BLaER1 treated with 17β-estradiol and CSF1 and Interleukin-3, amounts not matched to agents 10 nM and 100 nM (cell line): Measurements from ENCODE around the gene ITCH.
"Not testable (repeated sequence)": the region's sequence is repeated elsewhere in the genome, so short reads cannot be mapped to it uniquely, and the experiment has no call there.

Experiments
- H3K27ac ChIP-seq, 11 experiments: shearing (Covaris generic); formaldehyde crosslinking; 2 replicates each; pipeline ENCODE4 v1.8.1; 2022
- H3K27me3 ChIP-seq, 11 experiments: shearing (Covaris generic); formaldehyde crosslinking; 2 replicates each; pipeline ENCODE4 v1.8.1; 2022
- H3K36me3 ChIP-seq, 11 experiments: shearing (Covaris generic); formaldehyde crosslinking; 2 replicates each; pipeline ENCODE4 v1.8.1; 2022
- H3K4me1 ChIP-seq, 10 experiments: shearing (Covaris generic); formaldehyde crosslinking; 2 replicates each; pipeline ENCODE4 v1.8.1; 2022
- H3K4me2 ChIP-seq, 11 experiments: shearing (Covaris generic); formaldehyde crosslinking; 2 replicates each; pipeline ENCODE4 v1.8.1; 2022
- H3K4me3 ChIP-seq, 10 experiments: shearing (Covaris generic); formaldehyde crosslinking; 2 replicates each; pipeline ENCODE4 v1.8.1; 2022
- H3K9ac ChIP-seq, 11 experiments: shearing (Covaris generic); formaldehyde crosslinking; 2 replicates each; pipeline ENCODE4 v1.8.1; 2022
- H3K9me3 ChIP-seq, 11 experiments: shearing (Covaris generic); formaldehyde crosslinking; replicated peaks in 1 of 11; 2 replicates each; pipeline ENCODE4 v1.8.1; 2022
- H4K20me1 ChIP-seq, 11 experiments: shearing (Covaris generic); formaldehyde crosslinking; 2 replicates each; pipeline ENCODE4 v1.8.1; 2022
- Cebpa-rat ChIP-seq, 11 experiments: shearing (Covaris generic); IDR thresholded peaks; 2 replicates each; pipeline ENCODE4 v1.8.1; 2022

The ITCH gene

GRCh38 chr20:34410336-34410735 is 47.3 kb downstream of the ITCH start:
- H3K4me3 ChIP-seq = no peak overlapping the region
- no peaks in the 10 kb centered on the region for H3K27me3 ChIP-seq
- H3K36me3 ChIP-seq = peaks cover 79 to 95% (median 85%) of the 10 kb centered on the region in 11 experiments
- H3K9me3 ChIP-seq = no peaks in the 10 kb centered on the region
- H3K4me1 ChIP-seq = peaks cover 21 to 31% (median 22%) of the 10 kb centered on the region in 10 experiments
- peaks cover 0 to 82% (median 25%) of the 10 kb centered on the region in 11 experiments; a peak in 14 of 22 replicates for H4K20me1 ChIP-seq
- no peak overlapping the region for H3K9ac ChIP-seq
- TF ChIP-seq Cebpa-rat (IDR thresholded peaks at IDR 0.05) = no peak
- no peak overlapping the region for H3K27ac ChIP-seq
- no peak overlapping the region for H3K4me2 ChIP-seq

GRCh38 chr20:34412453-34412852 is 49.4 kb downstream of the ITCH start:
- no peak overlapping the region for H3K9ac ChIP-seq
- peaks cover 0 to 62% (median 10%) of the 10 kb centered on the region in 11 experiments; a peak in 13 of 22 replicates for H4K20me1 ChIP-seq
- H3K4me2 ChIP-seq = no peak overlapping the region
- no peak overlapping the region for H3K4me3 ChIP-seq
- H3K27ac ChIP-seq = 0 out of 22 replicates have a peak overlapping the region, but pooled peaks of 1 of the 11 experiments have one; percentile 1
- no peaks in the 10 kb centered on the region for H3K9me3 ChIP-seq
- H3K4me1 ChIP-seq = peaks cover 13 to 30% (median 24%) of the 10 kb centered on the region in 10 experiments
- H3K36me3 ChIP-seq = peaks cover 92 to 100% (median 96%) of the 10 kb centered on the region in 11 experiments
- no peak for TF ChIP-seq Cebpa-rat (IDR thresholded peaks at IDR 0.05)
- H3K27me3 ChIP-seq = no peaks in the 10 kb centered on the region

- H3K9ac ChIP-seq = peak overlapping the region in 10 of 11 experiments; percentile 37 to 74 (median 54); a peak in 15 of 22 replicates
- not testable (repeated sequence) for H3K9me3 ChIP-seq, H3K27me3 ChIP-seq
- H4K20me1 ChIP-seq = peaks cover 0 to 52% (median 3%) of the 10 kb centered on the region in 11 experiments; a peak in 9 of 22 replicates
- peaks cover 13 to 30% (median 24%) of the 10 kb centered on the region in 10 experiments for H3K4me1 ChIP-seq
- H3K27ac ChIP-seq = peak overlapping the region; percentile 43 to 88 (median 78); a peak in 21 of 22 replicates
- H3K4me3 ChIP-seq = 0 out of 20 replicates have a peak overlapping the region, but pooled peaks of 1 of the 10 experiments have one; percentile 4
- H3K4me2 ChIP-seq = peak overlapping the region; percentile 50 to 76 (median 64)
- peaks cover 91 to 100% (median 96%) of the 10 kb centered on the region in 11 experiments for H3K36me3 ChIP-seq
Observed at GRCh38 chr20:34414525-34414924, 51.5 kb downstream of the ITCH start.

- Histone ChIP-seq H3K4me1 (peaks cover 13 to 30% (median 24%) of the 10 kb centered on the region in 10 experiments), H3K27ac (peak overlapping the region; percentile 43 to 88 (median 78); a peak in 21 of 22 replicates), H3K9ac (peak overlapping the region; percentile 4 to 74 (median 51); a peak in 17 of 22 replicates), H3K4me2 (peak overlapping the region; percentile 50 to 76 (median 64)), H3K9me3 (no peaks in the 10 kb centered on the region), H3K27me3 (no peaks in the 10 kb centered on the region), H3K4me3 (0 out of 20 replicates have a peak overlapping the region, but pooled peaks of 1 of the 10 experiments have one; percentile 4), H4K20me1 (peaks cover 0 to 52% (median 6%) of the 10 kb centered on the region in 11 experiments; a peak in 9 of 22 replicates), H3K36me3 (peaks cover 91 to 100% (median 96%) of the 10 kb centered on the region in 11 experiments)
- TF ChIP-seq Cebpa-rat (IDR thresholded peaks at IDR 0.05) = no peak
Observed at GRCh38 chr20:34415079-34415478, 52.0 kb downstream of the ITCH start.

GRCh38 chr20:34420146-34420545 is 57.1 kb downstream of the ITCH start:
- H3K4me2 ChIP-seq = no peak overlapping the region
- no peak for TF ChIP-seq Cebpa-rat (IDR thresholded peaks at IDR 0.05)
- no peak overlapping the region for H3K27ac ChIP-seq
- no peak overlapping the region for H3K9ac ChIP-seq
- peaks cover 3 to 14% (median 13%) of the 10 kb centered on the region in 10 experiments for H3K4me1 ChIP-seq
- no peak overlapping the region for H3K4me3 ChIP-seq
- H3K27me3 ChIP-seq = no peaks in the 10 kb centered on the region
- H3K9me3 ChIP-seq = no peaks in the 10 kb centered on the region
- peaks cover 0 to 69% (median 13%) of the 10 kb centered on the region in 11 experiments; a peak in 14 of 22 replicates for H4K20me1 ChIP-seq
- peaks cover 95 to 100% (median 98%) of the 10 kb centered on the region in 11 experiments for H3K36me3 ChIP-seq

- peaks cover 95 to 100% (median 98%) of the 10 kb centered on the region in 11 experiments for H3K36me3 ChIP-seq
- H3K4me1 ChIP-seq = peaks cover 0 to 6% (median 5%) of the 10 kb centered on the region in 10 experiments; a peak in 13 of 20 replicates
- TF ChIP-seq Cebpa-rat (IDR thresholded peaks at IDR 0.05) = no peak
- H3K27ac ChIP-seq = no peak overlapping the region
- H3K9ac ChIP-seq = no peak overlapping the region
- peaks cover 0 to 74% (median 13%) of the 10 kb centered on the region in 11 experiments; a peak in 14 of 22 replicates for H4K20me1 ChIP-seq
- H3K27me3 ChIP-seq = no peaks in the 10 kb centered on the region
- H3K4me3 ChIP-seq = no peak overlapping the region
- H3K9me3 ChIP-seq = no peaks in the 10 kb centered on the region
- H3K4me2 ChIP-seq = no peak overlapping the region
Observed at GRCh38 chr20:34420975-34421374, 57.9 kb downstream of the ITCH start.

GRCh38 chr20:34421766-34422466 is 58.8 kb downstream of the ITCH start:
- Histone ChIP-seq H3K4me3 (no peak overlapping the region), H3K27ac (no peak overlapping the region), H3K4me1 (no peaks in the 10 kb centered on the region), H4K20me1 (peaks cover 0 to 84% (median 13%) of the 10 kb centered on the region in 11 experiments; a peak in 14 of 22 replicates), H3K9ac (no peak overlapping the region), H3K36me3 (peaks cover 95 to 100% (median 99%) of the 10 kb centered on the region in 11 experiments), H3K4me2 (no peak overlapping the region), H3K27me3 (no peaks in the 10 kb centered on the region), H3K9me3 (no peaks in the 10 kb centered on the region)
- TF ChIP-seq Cebpa-rat (IDR thresholded peaks at IDR 0.05) = no peak

- H3K9ac ChIP-seq, H3K4me2 ChIP-seq, H3K9me3 ChIP-seq, H3K27me3 ChIP-seq, H3K4me1 ChIP-seq, H3K4me3 ChIP-seq, H3K27ac ChIP-seq: not testable (repeated sequence)
- H4K20me1 ChIP-seq = peaks cover 0 to 93% (median 16%) of the 10 kb centered on the region in 11 experiments; a peak in 15 of 22 replicates
- H3K36me3 ChIP-seq = peaks cover 93 to 100% (median 97%) of the 10 kb centered on the region in 11 experiments
Observed at GRCh38 chr20:34425032-34425690, 62.1 kb downstream of the ITCH start.

GRCh38 chr20:34426026-34426425 is 63.0 kb downstream of the ITCH start:
- H4K20me1 ChIP-seq = peaks cover 0 to 93% (median 12%) of the 10 kb centered on the region in 11 experiments; a peak in 15 of 22 replicates
- H3K4me3 ChIP-seq = no peak overlapping the region
- peaks cover 0 to 7% (median 0%) of the 10 kb centered on the region in 10 experiments; a peak in 6 of 20 replicates for H3K4me1 ChIP-seq
- no peak overlapping the region for H3K27ac ChIP-seq
- H3K4me2 ChIP-seq = no peak overlapping the region
- peaks cover 93 to 100% (median 97%) of the 10 kb centered on the region in 11 experiments for H3K36me3 ChIP-seq
- H3K27me3 ChIP-seq = no peaks in the 10 kb centered on the region
- no peaks in the 10 kb centered on the region for H3K9me3 ChIP-seq
- no peak overlapping the region for H3K9ac ChIP-seq
- no peak for TF ChIP-seq Cebpa-rat (IDR thresholded peaks at IDR 0.05)
